Epithelial cell of proximal tubule (primary cell): ENCODE measurements around the gene PBX1. TPM values are rescaled to one million over a fixed set of nuclear protein-coding genes. Genes with fewer than 3 reads are reported as not detected.

Experiments
- DNase-seq: peaks from one replicate; pipeline ENCODE4 v3.0.0-alpha.2; 2011; ENCODE audit warnings: low read depth
- H3K4me3 ChIP-seq: 2 replicates; pipeline ENCODE4 v1.5.1; 2011; ENCODE audit warnings: low read depth, mild to moderate bottlenecking, low read length
- CTCF ChIP-seq: conservative IDR thresholded peaks from 2 replicates; pipeline ENCODE4 v1.5.1; 2012; ENCODE audit warnings: low read depth, mild to moderate bottlenecking, low read length
- total RNA-seq: library from RNA; depleted of rRNA; stranded (reverse); fragments of >200 nt; gene quantifications from 2 replicates; pipeline ENCODE4 v1.2.3, GENCODE V29; 2015

The PBX1 gene
- total RNA-seq, 1 donor from 2014 or later: 3.0 TPM

GRCh38 chr1:164560121-164560541, 1.1 kb downstream of the PBX1 start:
- peak overlapping the region; percentile 56 for H3K4me3 ChIP-seq
- TF ChIP-seq CTCF: no peak
- DNase-seq: no peak

- TF ChIP-seq CTCF: no peak
- H3K4me3 ChIP-seq: peak overlapping the region; percentile 56
- DNase-seq: no peak
Measured at GRCh38 chr1:164560556-164560955, 1.6 kb downstream of the PBX1 start.

GRCh38 chr1:164561007-164561406, 2.0 kb downstream of the PBX1 start:
- H3K4me3 ChIP-seq: peak overlapping the region; percentile 56
- DNase-seq: peak; percentile 36
- no peak for TF ChIP-seq CTCF

GRCh38 chr1:164561472-164561871, 2.5 kb downstream of the PBX1 start:
- no peak for TF ChIP-seq CTCF
- peak overlapping the region; percentile 56 for H3K4me3 ChIP-seq
- DNase-seq: no peak

GRCh38 chr1:164562061-164562460, 3.1 kb downstream of the PBX1 start:
- TF ChIP-seq CTCF: no peak
- DNase-seq: no peak
- H3K4me3 ChIP-seq: peak overlapping the region; percentile 56

GRCh38 chr1:164562511-164562910, 3.5 kb downstream of the PBX1 start:
- no peak for TF ChIP-seq CTCF
- peak; percentile 36 for DNase-seq
- H3K4me3 ChIP-seq: peak overlapping the region; percentile 56

GRCh38 chr1:164562947-164563520, 4.0 kb downstream of the PBX1 start:
- DNase-seq: no peak

More at GRCh38 chr1:164562947-164563520, 4.0 kb downstream of the PBX1 start:
- no peak for TF ChIP-seq CTCF
- H3K4me3 ChIP-seq: peak overlapping the region; percentile 56
